ENCODE data around the gene ZBTB43. TPM values are rescaled to one million over a fixed set of nuclear protein-coding genes. Genes with fewer than 3 reads are reported as not detected.

Gene ZBTB43
- total RNA-seq, 4 donors from 2014 or later: 3.5 to 22.2 (median 11.0) TPM

- Histone ChIP-seq H3K27ac (no peak overlapping the region), H3K36me3 (no peaks in the 10 kb centered on the region), H3K4me1 (no peaks in the 10 kb centered on the region), H3K27me3 (no peaks in the 10 kb centered on the region), H3K4me3 (no peak overlapping the region), H3K9me3 (no peaks in the 10 kb centered on the region)
- no peak for DNase-seq
- intact Hi-C loops (cut with DNase I; ENCODE audit: low total_unique reads): no loop called here
- no peak for TF ChIP-seq POLR2A (IDR thresholded peaks at IDR 0.05)
- TF ChIP-seq CTCF (IDR thresholded peaks at IDR 0.05): no peak
These were observed 29.8 kb downstream of the ZBTB43 start for GRCh38 chr9:126834672-126835071.

GRCh38 chr9:126836216-126836615 lies 31.4 kb downstream of the ZBTB43 start:
- DNase-seq: no peak
- intact Hi-C loops (cut with DNase I; ENCODE audit: low total_unique reads): no loop called here
- H3K27ac ChIP-seq: no peak overlapping the region
- no peaks in the 10 kb centered on the region for H3K9me3 ChIP-seq
- H3K36me3 ChIP-seq: no peaks in the 10 kb centered on the region
- H3K4me3 ChIP-seq: no peak overlapping the region
- H3K4me1 ChIP-seq: no peaks in the 10 kb centered on the region
- no peaks in the 10 kb centered on the region for H3K27me3 ChIP-seq
- TF ChIP-seq CTCF (IDR thresholded peaks at IDR 0.05) (no peak), POLR2A (IDR thresholded peaks at IDR 0.05) (no peak)

GRCh38 chr9:126838055-126838811 lies 33.4 kb downstream of the ZBTB43 start:
- Histone ChIP-seq H3K4me1 (no peaks in the 10 kb centered on the region), H3K27me3 (no peaks in the 10 kb centered on the region), H3K4me3 (no peak overlapping the region), H3K36me3 (no peaks in the 10 kb centered on the region), H3K27ac (no peak overlapping the region), H3K9me3 (no peaks in the 10 kb centered on the region)
- DNase-seq: no peak
- TF ChIP-seq POLR2A (IDR thresholded peaks at IDR 0.05) (no peak), CTCF (IDR thresholded peaks at IDR 0.05) (no peak)
- intact Hi-C loops (cut with DNase I; ENCODE audit: low total_unique reads): no loop called here

GRCh38 chr9:126838895-126839294 lies 34.1 kb downstream of the ZBTB43 start:
- intact Hi-C loops (cut with DNase I; ENCODE audit: low total_unique reads): no loop called here
- Histone ChIP-seq H3K27ac (no peak overlapping the region), H3K27me3 (no peaks in the 10 kb centered on the region), H3K4me3 (no peak overlapping the region), H3K36me3 (no peaks in the 10 kb centered on the region), H3K9me3 (no peaks in the 10 kb centered on the region), H3K4me1 (no peaks in the 10 kb centered on the region)
- TF ChIP-seq POLR2A (IDR thresholded peaks at IDR 0.05) (no peak), CTCF (IDR thresholded peaks at IDR 0.05) (no peak)
- no peak for DNase-seq

GRCh38 chr9:126839301-126839700 lies 34.5 kb downstream of the ZBTB43 start:
- no peaks in the 10 kb centered on the region for H3K9me3 ChIP-seq
- no peaks in the 10 kb centered on the region for H3K4me1 ChIP-seq
- H3K36me3 ChIP-seq: no peaks in the 10 kb centered on the region
- TF ChIP-seq POLR2A (IDR thresholded peaks at IDR 0.05) (no peak), CTCF (IDR thresholded peaks at IDR 0.05) (no peak)
- no peak for DNase-seq
- H3K4me3 ChIP-seq: no peak overlapping the region
- H3K27me3 ChIP-seq: no peaks in the 10 kb centered on the region
- intact Hi-C loops (cut with DNase I; ENCODE audit: low total_unique reads): no loop called here
- H3K27ac ChIP-seq: no peak overlapping the region

Data from uterus (tissue), 4 donors.